ENCODE measurements around the gene ZSWIM5. TPM values are rescaled to one million over a fixed set of nuclear protein-coding genes. Genes with fewer than 3 reads are reported as not detected.
A peak's percentile ranks its signal among the peaks of the same experiment; 100 is the strongest.
"Not testable (repeated sequence)": the region's sequence is repeated elsewhere in the genome, so short reads cannot be mapped to it uniquely, and the experiment has no call there.

Gene ZSWIM5
- total and polyA plus RNA-seq, 9 of the 15 experiments (the other 6 are each of a cell fraction or from before 2014, with no cell fraction given): under 0.01 to 0.07 (median 0.03) TPM; not detected in 3

- no peak overlapping the region for H3K4me3 ChIP-seq
- H3K27ac ChIP-seq (ENCODE audit: extremely low read depth, low read depth, low read length): no peak overlapping the region
- DNase-seq (ENCODE audit: extremely low read depth in 1 of 4, low spot score in 3 of 4) (no peak), FAIRE-seq (no peak), ATAC-seq (no peak)
- 0% methylated on average over 3 of the region's 3 CpGs for WGBS (ENCODE audit: insufficient coverage, low coverage, missing lambda C conversion rate)
- no peak overlapping the region for H3K4me2 ChIP-seq (ENCODE audit: insufficient read depth, low read length)
- no peaks in the 10 kb centered on the region for H3K9me3 ChIP-seq (replicated peaks; ENCODE audit: control insufficient read depth, insufficient read depth, low read depth, low read length)
- H2AFZ ChIP-seq (ENCODE audit: low read depth, low read length): no peak overlapping the region
- H3K27me3 ChIP-seq (ENCODE audit: control insufficient read depth in 2 of 2, insufficient read depth in 2 of 2, low read length in 2 of 2): peaks cover 4 to 6% of the 10 kb centered on the region in 2 experiments; a peak in 3 of 5 replicates
- in situ Hi-C loops (cut with MboI): no loop called here
- CTCF ChIA-PET (ENCODE audit: low intra/inter-chr PET ratio): no interaction called here
- no peaks in the 10 kb centered on the region for H3K4me1 ChIP-seq (replicated peaks in 1 of 2; ENCODE audit: control insufficient read depth in 2 of 2, insufficient read depth in 2 of 2, low read length in 2 of 2)
- no peaks in the 10 kb centered on the region for H4K20me1 ChIP-seq (replicated peaks; ENCODE audit: control insufficient read depth, insufficient read depth, low read length)
- POLR2A ChIA-PET: interaction anchor here (0.6 kb wide), 1 partner anchor 692 kb away, joined by 3 read pairs; no protein-coding TSS in a partner anchor
- BruUV-seq (replicated peaks): no TSS peak
- H3K36me3 ChIP-seq (ENCODE audit: control insufficient read depth, insufficient read depth, low read length): no peaks in the 10 kb centered on the region
- H3K9ac ChIP-seq (ENCODE audit: insufficient read depth in 1 of 2, low read depth in 2 of 2, low read length in 2 of 2): no peak overlapping the region
- H3K9me1 ChIP-seq (ENCODE audit: control insufficient read depth, insufficient read depth, low read length): no peaks in the 10 kb centered on the region
- H3K79me2 ChIP-seq (ENCODE audit: control insufficient read depth, insufficient read depth, low read length): no peaks in the 10 kb centered on the region
- intact Hi-C loops (cut with micrococcal nuclease): no loop called here
- TF ChIP-seq, protein P1, sequence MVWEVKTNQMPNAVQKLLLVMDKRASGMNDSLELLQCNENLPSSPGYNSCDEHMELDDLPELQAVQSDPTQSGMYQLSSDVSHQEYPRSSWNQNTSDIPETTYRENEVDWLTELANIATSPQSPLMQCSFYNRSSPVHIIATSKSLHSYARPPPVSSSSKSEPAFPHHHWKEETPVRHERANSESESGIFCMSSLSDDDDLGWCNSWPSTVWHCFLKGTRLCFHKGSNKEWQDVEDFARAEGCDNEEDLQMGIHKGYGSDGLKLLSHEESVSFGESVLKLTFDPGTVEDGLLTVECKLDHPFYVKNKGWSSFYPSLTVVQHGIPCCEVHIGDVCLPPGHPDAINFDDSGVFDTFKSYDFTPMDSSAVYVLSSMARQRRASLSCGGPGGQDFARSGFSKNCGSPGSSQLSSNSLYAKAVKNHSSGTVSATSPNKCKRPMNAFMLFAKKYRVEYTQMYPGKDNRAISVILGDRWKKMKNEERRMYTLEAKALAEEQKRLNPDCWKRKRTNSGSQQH (CRISPR knock-in tag; IDR thresholded peaks at IDR 0.05): no peak
- TF ChIP-seq ZNF121 (CRISPR knock-in tag; conservative IDR thresholded peaks at IDR 0.05): peak; percentile 76; the same call in 1 of the 2 replicates
Observed at GRCh38 chr1:45107782-45108181, 98.6 kb downstream of the ZSWIM5 start.

GRCh38 chr1:45106864-45107263 lies 99.5 kb downstream of the ZSWIM5 start:
- CTCF ChIA-PET (ENCODE audit: low intra/inter-chr PET ratio); in situ Hi-C loops (cut with MboI); DNase-seq (ENCODE audit: extremely low read depth in 1 of 4, low spot score in 3 of 4); H3K9me3 ChIP-seq (replicated peaks; ENCODE audit: control insufficient read depth, insufficient read depth, low read depth, low read length); H3K27ac ChIP-seq (ENCODE audit: extremely low read depth, low read depth, low read length); H3K9me1 ChIP-seq (ENCODE audit: control insufficient read depth, insufficient read depth, low read length); H4K20me1 ChIP-seq (replicated peaks; ENCODE audit: control insufficient read depth, insufficient read depth, low read length); H3K79me2 ChIP-seq (ENCODE audit: control insufficient read depth, insufficient read depth, low read length); H3K4me3 ChIP-seq; H3K27me3 ChIP-seq (ENCODE audit: control insufficient read depth in 2 of 2, insufficient read depth in 2 of 2, low read length in 2 of 2); intact Hi-C loops (cut with micrococcal nuclease); H3K36me3 ChIP-seq (ENCODE audit: control insufficient read depth, insufficient read depth, low read length); H3K4me1 ChIP-seq (replicated peaks in 1 of 2; ENCODE audit: control insufficient read depth in 2 of 2, insufficient read depth in 2 of 2, low read length in 2 of 2); H3K4me2 ChIP-seq (ENCODE audit: insufficient read depth, low read length); H3K9ac ChIP-seq (ENCODE audit: insufficient read depth in 1 of 2, low read depth in 2 of 2, low read length in 2 of 2); ATAC-seq; POLR2A ChIA-PET; BruUV-seq (replicated peaks); H2AFZ ChIP-seq (ENCODE audit: low read depth, low read length); FAIRE-seq: not testable (repeated sequence)
- 3% methylated on average over 6 of the region's 6 CpGs for whole genome bisulfite sequencing (ENCODE audit: insufficient coverage, low coverage, missing lambda C conversion rate)

DNA sequence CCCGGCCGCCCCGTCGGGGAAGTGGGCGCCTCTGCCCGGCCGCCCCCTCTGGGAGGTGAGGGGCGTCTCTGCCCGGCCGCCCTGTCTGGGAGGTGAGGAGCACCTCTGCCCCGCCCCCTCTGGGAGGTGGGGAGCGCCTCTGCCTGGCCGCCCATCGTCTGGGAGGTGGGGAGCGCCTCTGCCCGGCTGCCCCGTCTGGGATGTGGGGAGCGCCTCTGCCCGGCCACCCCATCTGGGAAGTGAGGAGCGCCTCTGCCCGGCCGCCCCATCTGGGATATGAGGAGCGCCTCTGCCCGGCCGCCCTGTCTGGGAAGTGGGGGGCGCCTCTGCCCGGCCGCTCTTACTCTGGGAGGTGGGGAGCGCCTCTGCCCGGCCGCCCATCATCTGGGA lies 100.3 kb downstream of the ZSWIM5 start:
- in situ Hi-C loops (cut with MboI); H3K4me3 ChIP-seq; ATAC-seq; H3K36me3 ChIP-seq (ENCODE audit: control insufficient read depth, insufficient read depth, low read length); H3K79me2 ChIP-seq (ENCODE audit: control insufficient read depth, insufficient read depth, low read length); H3K4me1 ChIP-seq (replicated peaks in 1 of 2; ENCODE audit: control insufficient read depth in 2 of 2, insufficient read depth in 2 of 2, low read length in 2 of 2); DNase-seq (ENCODE audit: extremely low read depth in 1 of 4, low spot score in 3 of 4); intact Hi-C loops (cut with micrococcal nuclease); BruUV-seq (replicated peaks); H3K27ac ChIP-seq (ENCODE audit: extremely low read depth, low read depth, low read length); CTCF ChIA-PET (ENCODE audit: low intra/inter-chr PET ratio); H3K4me2 ChIP-seq (ENCODE audit: insufficient read depth, low read length); FAIRE-seq; POLR2A ChIA-PET; H4K20me1 ChIP-seq (replicated peaks; ENCODE audit: control insufficient read depth, insufficient read depth, low read length); H3K9ac ChIP-seq (ENCODE audit: insufficient read depth in 1 of 2, low read depth in 2 of 2, low read length in 2 of 2); H2AFZ ChIP-seq (ENCODE audit: low read depth, low read length); H3K9me3 ChIP-seq (replicated peaks; ENCODE audit: control insufficient read depth, insufficient read depth, low read depth, low read length); H3K9me1 ChIP-seq (ENCODE audit: control insufficient read depth, insufficient read depth, low read length); H3K27me3 ChIP-seq (ENCODE audit: control insufficient read depth in 2 of 2, insufficient read depth in 2 of 2, low read length in 2 of 2): not testable (repeated sequence)
- 65% methylated on average over 21 of the region's 31 CpGs for whole genome bisulfite sequencing (ENCODE audit: insufficient coverage, low coverage, missing lambda C conversion rate)
